NCI-H226 (cell line): ENCODE measurements around the gene GYS1.
"Not testable (repeated sequence)": the region's sequence is repeated elsewhere in the genome, so short reads cannot be mapped to it uniquely, and the experiment has no call there.

Experiments
- DNase-seq: peaks from one replicate; pipeline ENCODE4 v3.0.0-alpha.2; 2015

Gene GYS1

GRCh38 chr19:48993175-48994034 is at the start of gene GYS1, which contains the start of gene RUVBL2:
Gene GYS1, minus strand, starts transcription at chr19:48993309. Its CDS starts 197 bp downstream, at chr19:48993112.
Gene RUVBL2, plus strand, starts transcription at chr19:48993887. Its CDS starts 25 bp downstream, at chr19:48993912.
- peak; percentile 99 for DNase-seq

GRCh38 chr19:49042666-49043065 is 49.6 kb upstream of the GYS1 start:
- DNase-seq: not testable (repeated sequence)

- no peak for DNase-seq
Observed at GRCh38 chr19:49042177-49042576, 49.1 kb upstream of the GYS1 start.

GRCh38 chr19:49039736-49040135 is 46.6 kb upstream of the GYS1 start:
- DNase-seq: not testable (repeated sequence)

- peak; percentile 45 for DNase-seq
Observed at GRCh38 chr19:49038557-49039276, 45.6 kb upstream of the GYS1 start.

GRCh38 chr19:49038111-49038510 is 45.0 kb upstream of the GYS1 start:
- not testable (repeated sequence) for DNase-seq

- DNase-seq: peak; percentile 33
Observed at GRCh38 chr19:49036815-49037214, 43.7 kb upstream of the GYS1 start, which contains the start of gene CGB1. Gene CGB1, minus strand, starts transcription at chr19:49036895. Its CDS starts 184 bp downstream, at chr19:49036711.

GRCh38 chr19:49031642-49032301 is 38.7 kb upstream of the GYS1 start, which contains the start of gene CGB2:
Gene CGB2, plus strand, starts transcription at chr19:49031890. Its CDS starts 206 bp downstream, at chr19:49032096.
- DNase-seq: peak; percentile 44

- DNase-seq: not testable (repeated sequence)
Observed at GRCh38 chr19:49030323-49030722, 37.2 kb upstream of the GYS1 start.

- DNase-seq: not testable (repeated sequence)
Observed at GRCh38 chr19:49029749-49030148, 36.6 kb upstream of the GYS1 start.

GRCh38 chr19:49028686-49029085 is 35.6 kb upstream of the GYS1 start:
- DNase-seq: not testable (repeated sequence)

GRCh38 chr19:49025599-49025998 is 32.5 kb upstream of the GYS1 start:
- not testable (repeated sequence) for DNase-seq

- not testable (repeated sequence) for DNase-seq
Observed at GRCh38 chr19:49025088-49025487, 32.0 kb upstream of the GYS1 start.

- DNase-seq: not testable (repeated sequence)
Observed at GRCh38 chr19:49024233-49024632, 31.1 kb upstream of the GYS1 start, which contains the start of gene CGB3. Gene CGB3, minus strand, starts transcription at chr19:49024333. Its CDS starts 362 bp downstream, at chr19:49023971.

GRCh38 chr19:49022116-49022515 is 29.0 kb upstream of the GYS1 start:
- DNase-seq: no peak

GRCh38 chr19:49020931-49021895 is 28.1 kb upstream of the GYS1 start:
- no peak for DNase-seq

- no peak for DNase-seq
Observed at GRCh38 chr19:49020342-49020741, 27.2 kb upstream of the GYS1 start.

- DNase-seq: peak; percentile 28
Observed at GRCh38 chr19:49019242-49019932, 26.3 kb upstream of the GYS1 start.

GRCh38 chr19:49018388-49019241 is 25.5 kb upstream of the GYS1 start:
- not testable (repeated sequence) for DNase-seq
